ENCODE measurements around the gene SH2D3A.
"Not testable (repeated sequence)": the region's sequence is repeated elsewhere in the genome, so short reads cannot be mapped to it uniquely, and the experiment has no call there.

Gene SH2D3A

GRCh38 chr19:6719540-6719861 lies 47.7 kb downstream of the SH2D3A start:
- no peak for DNase-seq

DNA sequence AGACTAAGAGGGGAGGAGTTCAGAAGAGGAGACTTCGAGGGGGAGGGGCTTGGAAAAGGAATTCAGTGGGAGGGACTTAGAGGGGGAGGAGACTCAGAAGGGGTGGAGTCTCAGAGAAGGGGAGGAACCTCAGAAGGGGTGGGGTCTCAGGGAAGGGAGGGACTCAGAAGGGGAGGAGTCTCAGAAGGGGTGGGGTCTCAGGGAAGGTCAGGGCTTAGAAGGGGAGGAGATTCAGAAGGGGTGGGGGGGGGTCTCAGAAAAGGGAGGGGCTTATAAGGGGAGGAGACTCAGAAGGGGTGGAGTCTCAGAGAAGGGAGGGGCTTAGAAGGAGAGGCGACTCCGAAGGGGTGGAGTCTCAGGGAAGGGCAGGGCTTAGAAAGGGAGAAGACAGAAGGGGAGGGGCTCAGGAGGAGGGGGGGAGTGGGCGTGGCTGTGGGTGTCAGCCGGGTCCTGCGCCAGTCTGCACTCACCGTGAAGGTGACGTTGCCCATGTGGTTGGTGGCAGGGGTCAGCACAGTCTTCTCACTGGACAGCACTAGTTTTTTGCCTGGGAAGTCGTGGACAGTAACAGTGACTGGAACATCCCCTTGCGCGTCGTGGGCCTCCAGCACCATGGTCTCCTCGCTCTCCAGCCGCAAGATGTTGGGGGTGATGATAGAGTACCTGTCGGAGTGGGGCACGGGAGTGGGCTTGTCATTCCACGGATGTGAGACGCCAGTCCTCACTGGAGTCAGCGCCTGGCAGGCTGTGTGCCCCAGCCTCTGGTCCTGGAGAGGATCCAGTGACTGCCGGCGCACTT lies 48.3 kb downstream of the SH2D3A start:
- peak; percentile 9 to 33 for DNase-seq

DNA sequence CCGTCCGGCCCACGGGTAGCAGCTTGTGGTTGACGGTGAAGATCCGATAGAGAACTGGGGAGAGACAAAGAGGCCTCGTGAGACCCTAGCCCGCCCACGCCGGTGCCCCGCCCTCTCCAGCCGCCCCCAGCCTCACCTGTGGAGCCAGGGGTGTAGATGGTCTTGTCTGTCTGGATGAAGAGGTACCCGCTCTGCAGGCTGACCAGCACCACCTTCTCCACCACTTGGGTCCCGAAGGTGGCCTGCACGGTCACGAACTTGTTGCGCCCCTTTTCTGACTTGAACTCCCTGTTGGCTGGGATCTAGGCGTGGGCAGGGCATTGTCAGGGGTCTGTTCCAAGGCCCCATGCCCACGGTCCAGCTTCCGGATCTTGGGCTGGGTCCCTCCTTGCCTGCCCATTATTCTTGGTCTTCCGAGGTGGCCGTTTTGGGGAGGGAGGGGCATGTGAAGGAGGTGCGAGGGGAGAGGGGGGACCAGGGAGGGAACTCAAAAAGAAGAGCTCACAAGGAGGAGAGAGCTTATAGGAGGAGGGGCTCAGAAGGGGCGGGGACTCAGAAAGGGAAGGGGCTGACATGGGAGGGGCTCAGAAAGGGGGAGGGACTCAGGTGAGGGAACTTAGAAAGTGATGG lies 49.0 kb downstream of the SH2D3A start:
- DNase-seq = no peak

DNA sequence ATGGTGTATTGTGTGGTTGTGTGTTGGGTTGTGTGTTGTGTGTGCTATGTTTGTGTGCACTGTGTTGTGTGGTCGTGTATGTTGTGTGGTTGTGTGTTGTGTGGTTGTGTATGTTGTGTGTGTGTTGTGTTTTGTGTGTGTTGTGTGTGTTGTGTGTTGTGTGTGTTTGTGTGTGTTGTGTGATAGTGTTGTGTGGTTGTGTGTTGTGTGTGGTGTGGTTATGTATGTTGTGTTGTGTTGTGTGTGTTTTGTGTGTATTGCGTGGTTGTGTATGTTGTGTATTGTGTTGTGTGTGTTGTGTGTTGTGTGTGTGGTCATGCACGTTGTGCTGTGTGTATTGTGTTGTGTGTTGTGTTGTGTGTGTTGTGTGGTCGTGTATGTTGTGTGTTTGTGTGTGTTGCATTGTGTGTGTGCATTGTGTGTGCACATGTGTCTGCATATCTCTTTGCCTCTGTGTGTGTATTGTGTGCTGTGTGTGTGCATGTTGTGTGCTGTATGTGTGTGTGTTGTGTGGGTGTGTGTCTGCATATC lies 49.7 kb downstream of the SH2D3A start:
- no peak for DNase-seq

- DNase-seq = no peak
Observed at GRCh38 chr19:6717036-6717435, 50.2 kb downstream of the SH2D3A start.

DNA sequence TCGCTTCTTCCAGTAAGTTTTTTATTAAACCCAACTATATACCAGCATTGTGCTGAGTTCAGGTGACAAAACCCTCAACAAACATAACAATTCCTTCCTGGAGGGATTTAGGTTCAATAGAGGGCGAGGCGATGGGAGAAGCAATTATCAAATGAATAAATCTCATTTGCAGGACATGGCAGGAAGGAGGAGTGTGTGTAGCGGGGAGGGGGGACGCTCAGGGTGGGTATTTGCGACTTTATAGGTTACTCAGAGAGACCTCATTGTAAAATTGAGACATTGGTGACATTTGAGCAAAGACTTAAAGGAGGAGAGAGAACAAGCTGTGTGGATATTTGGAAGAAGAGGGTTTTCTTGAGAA lies 50.6 kb downstream of the SH2D3A start:
- no peak for DNase-seq

DNA sequence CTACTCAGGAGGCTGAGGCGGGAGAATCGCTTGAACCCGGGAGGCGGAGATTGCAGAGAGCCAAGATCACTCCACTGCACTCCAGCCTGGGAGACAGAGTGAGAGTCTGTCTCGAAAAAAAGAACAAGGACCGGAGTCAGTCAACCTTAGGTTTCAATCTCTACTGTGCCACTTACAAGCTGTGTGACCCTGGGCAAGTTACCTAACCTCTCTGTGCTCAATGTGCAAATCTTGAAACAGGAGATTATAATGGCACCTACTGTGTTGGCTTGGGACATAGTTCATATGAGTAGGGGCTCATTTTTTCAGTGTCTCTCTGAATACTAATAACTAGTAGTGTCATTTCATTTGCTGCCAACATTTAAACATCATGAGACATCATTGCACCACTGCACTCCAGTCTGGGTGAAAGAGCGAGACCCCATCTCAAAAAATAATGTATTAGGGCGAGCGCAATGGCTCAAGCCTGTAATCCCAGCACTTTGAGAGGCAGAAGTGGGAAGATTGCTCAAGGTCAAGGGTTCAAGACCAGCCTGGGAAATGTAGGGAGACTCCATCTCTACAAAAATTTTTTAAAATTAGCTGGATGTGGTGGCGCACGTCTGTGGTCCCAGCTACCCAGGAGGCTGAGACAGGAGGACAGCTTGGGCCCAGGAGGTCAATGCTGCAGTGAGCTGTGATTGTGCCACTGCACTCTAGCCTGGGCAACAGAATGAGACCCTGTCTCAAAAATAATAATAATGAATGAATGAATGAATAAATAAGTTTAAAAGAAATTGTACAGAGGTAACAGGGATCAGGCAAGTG lies 52.3 kb downstream of the SH2D3A start:
- DNase-seq = no peak

DNA sequence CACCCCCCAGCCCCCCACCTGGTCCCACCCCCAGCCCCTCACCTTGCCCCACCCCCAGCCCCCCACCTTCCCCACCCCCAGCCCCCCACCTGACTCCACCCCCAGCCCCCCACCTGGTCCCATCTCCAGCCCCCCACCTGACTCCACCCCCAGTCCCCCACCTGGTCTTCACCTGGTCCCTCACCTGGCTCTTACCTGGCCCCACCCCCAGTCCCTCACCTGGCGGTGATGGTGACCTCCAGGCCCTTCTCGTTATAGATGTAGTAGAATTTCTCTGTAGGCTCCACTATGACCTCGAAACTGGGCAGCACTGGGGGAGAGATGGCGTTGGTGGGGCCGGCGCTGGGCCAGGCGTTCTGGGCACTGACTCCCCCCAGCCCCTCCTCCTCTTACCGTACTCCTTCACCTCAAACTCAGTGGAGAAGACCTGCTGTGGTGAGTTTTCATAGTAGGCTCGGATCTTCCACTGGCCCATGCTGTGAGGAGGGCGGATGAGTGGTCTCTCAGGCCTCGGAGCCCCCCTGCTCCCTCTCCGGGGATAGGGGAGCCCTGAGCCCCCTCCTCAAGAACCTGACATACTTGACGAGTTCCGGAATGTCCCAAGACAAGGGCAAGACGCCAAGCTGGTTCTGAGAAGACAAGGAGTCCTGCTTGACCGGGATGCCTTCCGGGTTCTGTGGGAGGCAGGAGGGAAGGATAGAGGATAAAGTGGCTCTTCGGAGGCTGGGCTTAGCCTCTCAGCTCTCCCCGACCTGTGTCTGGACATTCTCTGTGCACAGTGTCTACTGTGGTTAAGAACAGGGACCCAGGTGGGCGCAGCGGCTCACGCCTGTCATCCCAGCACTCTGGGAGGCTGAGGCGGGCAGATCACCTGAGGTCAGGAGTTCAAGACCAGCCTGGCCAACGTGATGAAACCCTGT lies 53.2 kb downstream of the SH2D3A start:
- DNase-seq = no peak

DNA sequence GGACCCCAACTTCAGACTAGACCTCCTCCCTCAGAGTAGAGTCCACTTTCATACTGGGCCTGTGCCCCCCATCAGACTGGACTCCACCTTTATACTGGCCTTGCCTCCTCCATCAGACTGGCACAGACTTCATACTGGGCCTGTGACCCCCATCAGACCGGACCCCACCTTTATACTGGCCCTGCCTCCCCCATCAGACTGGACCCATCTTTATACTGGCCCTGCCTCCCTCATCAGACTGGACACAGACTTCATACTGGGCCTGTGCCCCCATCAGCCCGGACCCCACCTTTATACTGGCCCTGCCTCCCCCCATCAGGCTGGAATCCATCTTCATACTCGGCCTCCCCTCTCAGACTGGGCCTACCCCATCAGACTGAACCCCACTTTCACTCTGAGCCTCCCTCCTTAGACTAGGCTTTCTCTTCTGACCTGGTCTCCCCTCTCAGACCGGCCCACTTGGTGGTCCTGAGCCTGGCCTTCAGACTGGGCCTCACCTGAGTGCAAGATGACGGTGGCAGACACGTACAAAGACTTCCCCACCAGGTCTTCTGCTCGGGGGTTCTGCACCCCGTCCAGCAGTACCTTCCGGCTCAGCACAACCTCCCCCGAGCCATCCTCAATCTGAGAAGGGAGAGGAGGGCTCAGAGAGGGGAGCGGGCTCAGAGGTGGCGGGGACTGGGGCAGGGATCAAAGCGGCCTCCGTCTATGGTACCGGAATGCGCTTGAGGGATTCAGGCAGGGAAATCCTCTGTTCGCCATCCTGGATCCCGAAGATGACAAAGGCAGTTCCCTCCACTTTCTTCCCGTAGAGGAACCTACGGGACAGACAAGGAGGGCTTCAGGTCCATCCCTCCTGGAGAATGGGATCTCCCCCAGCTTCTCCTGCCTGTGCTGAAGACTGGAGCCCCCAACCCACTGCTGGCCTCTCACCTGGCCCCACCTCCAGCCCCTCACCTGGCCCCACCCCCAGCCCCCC lies 54.3 kb downstream of the SH2D3A start:
- no peak for DNase-seq

- DNase-seq = no peak
Observed at GRCh38 chr19:6712231-6712630, 55.0 kb downstream of the SH2D3A start.

DNA sequence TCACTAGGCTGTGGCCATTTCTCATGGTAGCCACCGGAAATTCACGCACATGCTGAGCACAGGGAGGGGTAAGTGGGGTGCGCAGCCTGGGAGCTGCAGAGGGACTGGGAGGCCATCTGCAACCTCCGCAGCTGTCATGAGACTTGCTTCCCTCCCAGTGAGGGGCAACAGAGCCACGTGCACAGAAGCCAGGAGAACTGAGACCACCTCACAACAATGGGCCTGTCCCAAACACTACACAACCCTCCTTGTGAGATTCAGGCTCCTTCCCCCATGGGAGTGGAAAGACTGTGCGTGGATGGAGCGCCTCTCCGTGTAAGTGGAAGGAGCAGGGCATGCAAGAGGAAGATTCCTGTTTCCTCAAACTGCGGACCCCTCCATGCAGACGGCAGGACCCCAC lies 55.6 kb downstream of the SH2D3A start:
- no peak for DNase-seq

DNA sequence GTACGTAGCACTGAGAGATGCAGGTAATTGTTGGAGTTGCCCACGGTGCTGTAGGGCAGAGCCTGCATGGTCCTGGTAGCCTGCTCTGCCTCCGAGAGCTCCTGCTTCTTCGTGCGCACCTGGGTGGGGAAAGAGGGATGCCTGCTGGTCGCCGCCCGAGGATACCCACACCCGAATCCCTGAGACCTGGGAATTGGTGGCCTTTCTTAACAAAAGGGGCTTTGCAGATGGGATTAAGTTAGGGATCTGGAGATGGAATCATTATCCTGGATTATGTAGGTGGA lies 56.2 kb downstream of the SH2D3A start:
- DNase-seq = no peak

GRCh38 chr19:6710273-6711077 lies 56.8 kb downstream of the SH2D3A start:
- DNase-seq = peak; percentile 15 to 24

GRCh38 chr19:6709549-6709948 lies 57.7 kb downstream of the SH2D3A start:
- DNase-seq = no peak

DNA sequence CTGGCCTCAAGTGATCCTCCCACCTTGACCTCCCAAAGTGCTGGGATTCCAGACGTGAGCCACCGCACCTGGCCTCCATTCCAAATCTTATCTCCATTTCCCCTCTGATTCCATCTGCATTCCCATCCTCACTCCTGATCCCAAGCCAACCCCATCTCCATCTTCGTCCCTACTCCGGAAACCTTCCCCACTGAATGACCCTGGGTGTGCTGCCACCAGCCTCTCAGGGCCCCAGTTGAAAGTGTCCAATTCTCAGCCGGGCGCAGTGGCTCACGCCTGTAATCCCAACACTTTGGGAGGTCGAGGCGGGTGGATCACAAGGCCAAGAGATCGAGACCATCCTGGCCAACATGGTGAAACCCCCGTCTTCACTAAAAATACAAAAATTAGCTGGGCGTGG lies 58.3 kb downstream of the SH2D3A start:
- DNase-seq = not testable (repeated sequence)

DNA sequence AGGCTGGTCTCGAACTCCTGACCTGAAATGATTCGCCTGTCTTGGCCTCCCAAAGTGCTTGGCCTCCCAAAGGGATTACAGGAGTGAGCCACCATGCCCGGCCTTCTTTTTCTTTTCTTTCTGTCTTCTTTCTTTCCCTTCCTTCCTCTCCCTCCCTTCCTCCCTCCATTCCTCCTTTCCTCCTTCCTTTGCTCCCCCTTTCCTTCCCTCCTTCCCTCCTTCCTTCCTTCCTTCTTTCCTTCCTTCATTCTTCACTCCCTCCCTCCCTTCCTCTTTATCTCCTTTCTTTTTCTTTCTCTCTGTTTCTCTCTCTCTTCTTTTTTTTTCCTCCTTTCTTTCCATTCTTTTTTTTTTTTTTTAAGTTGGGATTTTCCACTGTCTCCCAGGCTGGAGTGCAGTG lies 58.9 kb downstream of the SH2D3A start:
- no peak for DNase-seq

GRCh38 chr19:6707658-6708018 lies 59.6 kb downstream of the SH2D3A start:
- DNase-seq = no peak

DNA sequence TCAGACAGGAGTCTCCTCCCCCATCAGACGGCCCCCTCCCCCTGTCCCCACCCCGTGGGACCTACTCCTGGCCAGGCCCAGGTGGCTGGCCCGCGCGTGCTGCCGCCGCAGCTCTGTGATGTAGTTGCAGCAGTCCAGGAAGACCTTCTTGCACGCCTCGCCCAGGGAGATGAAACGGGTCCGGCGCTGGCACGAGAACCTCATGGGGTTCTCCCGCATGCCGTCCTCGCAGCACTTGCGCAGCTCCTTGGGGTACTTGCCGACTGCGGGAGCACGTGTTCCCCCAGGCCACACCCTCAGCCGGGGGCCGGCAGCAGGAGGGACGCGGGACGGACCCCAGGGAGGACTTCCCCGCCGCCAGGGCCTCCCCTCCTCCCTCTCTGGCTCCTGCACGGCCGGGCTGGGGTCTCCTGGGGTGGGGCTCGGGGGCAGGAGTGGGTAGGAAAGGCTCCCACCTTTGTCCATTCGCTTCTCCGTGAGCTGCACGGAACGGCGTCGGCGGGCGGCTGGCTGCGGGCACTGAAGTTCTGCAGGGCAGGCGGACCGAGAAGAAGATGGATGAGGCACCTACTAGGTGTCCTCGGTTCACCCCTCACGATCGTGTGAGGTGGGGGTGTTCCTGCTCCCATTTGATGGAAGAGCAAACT lies 60.1 kb downstream of the SH2D3A start:
- no peak for DNase-seq

DNA sequence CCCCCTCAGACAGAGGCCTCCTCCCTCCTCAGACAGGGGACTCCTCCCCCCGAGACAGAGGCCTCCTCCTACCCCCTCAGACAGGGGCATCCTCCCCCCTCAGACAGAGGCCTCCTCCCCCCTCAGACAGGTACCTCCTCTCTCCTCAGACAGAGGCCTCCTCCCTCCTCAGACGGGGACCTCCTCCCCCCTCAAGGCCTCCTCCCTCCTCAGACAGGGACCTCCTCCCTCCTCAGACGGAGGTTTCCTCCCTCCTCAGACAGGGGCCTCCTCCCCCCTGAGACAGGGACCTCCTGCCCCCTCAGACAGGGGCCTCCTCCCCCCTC lies 60.6 kb downstream of the SH2D3A start:
- DNase-seq = no peak

DNA sequence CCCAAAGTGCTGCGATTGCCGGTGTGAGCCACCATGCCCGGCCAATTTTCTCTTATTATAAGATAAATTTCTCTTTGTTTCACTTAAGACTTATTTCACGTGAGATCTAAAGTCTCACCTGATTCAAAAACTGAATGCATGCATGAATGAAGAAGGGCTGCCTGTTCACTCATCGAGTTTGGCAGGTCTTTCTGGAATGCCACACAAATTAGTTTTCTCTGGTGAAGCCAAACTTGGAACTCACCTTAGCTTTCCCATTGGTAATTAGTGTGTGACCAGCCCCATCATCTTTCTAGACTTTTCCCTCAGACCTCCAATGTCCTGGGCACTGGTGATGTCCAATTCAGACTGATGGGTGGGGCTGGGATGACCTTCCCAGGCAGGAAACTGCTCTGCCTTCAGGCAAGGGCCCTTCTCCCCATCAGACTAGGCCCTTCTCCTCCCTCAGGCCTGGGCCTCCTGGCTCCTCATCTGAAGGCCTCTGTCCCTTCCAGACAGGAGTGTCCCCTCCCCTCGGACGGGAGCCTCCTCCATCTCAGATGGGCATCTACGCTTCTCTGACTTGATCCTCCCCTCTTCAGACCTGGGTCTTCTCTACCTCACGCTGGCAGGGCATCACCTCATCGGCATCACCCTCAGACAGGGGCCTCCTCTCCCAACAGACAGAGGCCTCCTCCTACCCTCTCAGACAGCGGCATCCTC lies 61.2 kb downstream of the SH2D3A start:
- no peak for DNase-seq

Measured in CD4-positive, alpha-beta T cell treated with Interferon alpha-2 for 1 hour (primary cell).